Type B pancreatic cell (in vitro differentiated cells): ENCODE measurements around the gene ZNF281. TPM values are rescaled to one million over a fixed set of nuclear protein-coding genes. Genes with fewer than 3 reads are reported as not detected.

Source experiments
- DNase-seq: peaks from one replicate; pipeline ENCODE4 v3.0.0; 2021; ENCODE audit warnings: mixed read lengths; ENCODE audit not compliant: unreplicated experiment; ENCODE audit errors: extremely low spot score
- H3K27ac Mint-ChIP-seq: 2 replicates; pipeline ENCODE4 v1.8.0; 2021; ENCODE audit warnings: mild to moderate bottlenecking, mixed read lengths
- H3K27me3 Mint-ChIP-seq: 2 replicates; pipeline ENCODE4 v1.8.0; 2021; ENCODE audit warnings: mixed read lengths
- H3K36me3 Mint-ChIP-seq: 2 replicates; pipeline ENCODE4 v1.8.0; 2021; ENCODE audit warnings: mixed read lengths
- H3K4me1 Mint-ChIP-seq: one replicate; pipeline ENCODE4 v1.8.0; 2021; ENCODE audit warnings: mixed read lengths; ENCODE audit not compliant: unreplicated experiment
- H3K4me3 Mint-ChIP-seq: 2 replicates; pipeline ENCODE4 v1.8.0; 2021; ENCODE audit warnings: mild to moderate bottlenecking, mixed read lengths
- H3K9me3 Mint-ChIP-seq: 2 replicates; pipeline ENCODE4 v1.8.0; 2021; ENCODE audit warnings: mixed read lengths
- CTCF ChIP-seq: fragments of 200-600 bp; sonication (generic); conservative IDR thresholded peaks from 2 replicates; pipeline ENCODE4 v1.5.0; 2021; ENCODE audit warnings: antibody characterized with exemption, mild to moderate bottlenecking
- total RNA-seq: library from RNA; stranded (reverse); gene quantifications from 2 replicates; pipeline ENCODE4 v1.2.1, GENCODE V29; 2021; ENCODE audit warnings: low replicate concordance

ZNF281 gene
- total RNA-seq, 1 donor from 2014 or later, result 30.5 TPM

DNA sequence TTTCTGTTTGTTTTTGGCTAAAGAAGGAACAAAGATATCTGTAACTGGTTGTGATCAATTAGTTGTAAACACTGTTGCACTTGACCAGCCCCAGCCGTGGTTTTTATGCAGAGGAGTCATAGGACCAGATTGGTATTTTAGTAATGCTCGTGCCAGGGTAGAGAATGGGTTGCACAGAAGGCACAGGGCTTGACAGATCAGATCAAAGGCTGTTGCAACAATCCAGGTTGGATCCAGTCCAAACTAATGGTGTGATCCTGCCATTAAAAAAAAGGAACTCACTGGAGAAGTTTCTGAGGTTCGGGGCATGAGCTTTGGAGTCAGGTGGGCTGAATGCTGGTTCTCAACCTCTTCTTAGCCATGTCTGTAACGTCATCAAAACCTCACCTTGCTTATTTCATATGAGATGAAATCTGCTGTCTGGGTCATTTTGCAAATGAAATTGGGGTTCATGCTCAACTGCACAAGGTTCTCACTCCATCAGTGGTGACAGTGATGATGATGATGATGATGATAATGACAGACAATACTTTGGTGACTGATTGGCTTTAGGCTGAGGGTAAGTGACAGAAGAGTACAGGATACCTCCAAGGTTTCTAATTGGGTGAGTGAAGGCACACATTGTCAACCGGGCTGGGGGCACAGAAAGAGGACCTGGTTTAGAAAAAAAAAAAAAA lies 43.1 kb downstream of the ZNF281 start:
- TF ChIP-seq CTCF, result no peak
- H3K4me1 Mint-ChIP-seq, result peaks cover 6% of the 10 kb centered on the region
- H3K27me3 Mint-ChIP-seq, result no peaks in the 10 kb centered on the region
- no peaks in the 10 kb centered on the region for H3K36me3 Mint-ChIP-seq
- no peak overlapping the region for H3K4me3 Mint-ChIP-seq
- H3K27ac Mint-ChIP-seq, result no peak overlapping the region
- DNase-seq, result no peak
- H3K9me3 Mint-ChIP-seq, result no peaks in the 10 kb centered on the region

- Mint-ChIP-seq H3K27ac (no peak overlapping the region), H3K4me3 (no peak overlapping the region), H3K4me1 (peaks cover 6% of the 10 kb centered on the region), H3K9me3 (no peaks in the 10 kb centered on the region), H3K27me3 (no peaks in the 10 kb centered on the region), H3K36me3 (no peaks in the 10 kb centered on the region)
- peak; percentile 20 for TF ChIP-seq CTCF
- no peak for DNase-seq
Measured at GRCh38 chr1:200365897-200366426, 43.9 kb downstream of the ZNF281 start.

- DNase-seq, result no peak
- Mint-ChIP-seq H3K36me3 (no peaks in the 10 kb centered on the region), H3K9me3 (no peaks in the 10 kb centered on the region), H3K27me3 (no peaks in the 10 kb centered on the region), H3K4me1 (peaks cover 6% of the 10 kb centered on the region), H3K4me3 (no peak overlapping the region), H3K27ac (no peak overlapping the region)
- TF ChIP-seq CTCF, result no peak
Measured at GRCh38 chr1:200364831-200365230, 45.0 kb downstream of the ZNF281 start.

GRCh38 chr1:200364091-200364759 lies 45.6 kb downstream of the ZNF281 start:
- Mint-ChIP-seq H3K9me3 (no peaks in the 10 kb centered on the region), H3K27ac (peak overlapping the region; percentile 25), H3K4me3 (no peak overlapping the region), H3K27me3 (no peaks in the 10 kb centered on the region), H3K36me3 (no peaks in the 10 kb centered on the region), H3K4me1 (peaks cover 6% of the 10 kb centered on the region)
- TF ChIP-seq CTCF, result no peak
- DNase-seq, result no peak

- Mint-ChIP-seq H3K27me3 (no peaks in the 10 kb centered on the region), H3K27ac (no peak overlapping the region), H3K4me1 (peaks cover 6% of the 10 kb centered on the region), H3K36me3 (no peaks in the 10 kb centered on the region), H3K4me3 (no peak overlapping the region), H3K9me3 (no peaks in the 10 kb centered on the region)
- no peak for TF ChIP-seq CTCF
- DNase-seq, result no peak
Measured at GRCh38 chr1:200363264-200363933, 46.4 kb downstream of the ZNF281 start.
